Measurements from ENCODE around the gene RAPGEF4.

Gene RAPGEF4

GRCh38 chr2:172761306-172761705 lies 25.7 kb downstream of the RAPGEF4 start:
- Histone ChIP-seq H3K9me3 (ENCODE audit: insufficient read depth, low read length, severe bottlenecking) (no peaks in the 10 kb centered on the region), H3K27me3 (ENCODE audit: insufficient read depth, low read length, poor library complexity) (peaks cover 3% of the 10 kb centered on the region), H3K4me2 (ENCODE audit: insufficient read depth, low read length) (no peak overlapping the region), H3K9ac (ENCODE audit: low read depth, low read length) (no peak overlapping the region), H3K4me3 (ENCODE audit: low read depth in 1 of 2, low read length in 2 of 2) (no peak overlapping the region), H3K27ac (ENCODE audit: low read length) (no peak overlapping the region), H3K79me2 (ENCODE audit: insufficient read depth, low read length) (no peaks in the 10 kb centered on the region), H3K36me3 (ENCODE audit: insufficient read depth, low read length) (no peaks in the 10 kb centered on the region), H2AFZ (ENCODE audit: low read depth, low read length) (no peak overlapping the region), H4K20me1 (ENCODE audit: insufficient read depth, low read length) (no peaks in the 10 kb centered on the region), H3K4me1 (ENCODE audit: insufficient read depth, low read length) (no peaks in the 10 kb centered on the region)
- DNase-seq = no peak
- TF ChIP-seq EZH2 (IDR thresholded peaks at IDR 0.05; ENCODE audit: borderline replicate concordance, low read depth, low read length, severe bottlenecking) (no peak), CTCF (IDR thresholded peaks at IDR 0.05; ENCODE audit: borderline replicate concordance, extremely low read depth, low read length, poor library complexity, severe bottlenecking) (no peak)
- no peak for ATAC-seq (ENCODE audit: insufficient read depth, low read depth)

GRCh38 chr2:172762574-172762973 lies 26.9 kb downstream of the RAPGEF4 start:
- DNase-seq = no peak
- Histone ChIP-seq H3K4me2 (ENCODE audit: insufficient read depth, low read length) (no peak overlapping the region), H3K79me2 (ENCODE audit: insufficient read depth, low read length) (no peaks in the 10 kb centered on the region), H3K36me3 (ENCODE audit: insufficient read depth, low read length) (no peaks in the 10 kb centered on the region), H2AFZ (ENCODE audit: low read depth, low read length) (no peak overlapping the region), H3K27me3 (ENCODE audit: insufficient read depth, low read length, poor library complexity) (peaks cover 3% of the 10 kb centered on the region), H3K27ac (ENCODE audit: low read length) (no peak overlapping the region), H3K4me3 (ENCODE audit: low read depth in 1 of 2, low read length in 2 of 2) (no peak overlapping the region), H3K9ac (ENCODE audit: low read depth, low read length) (no peak overlapping the region), H4K20me1 (ENCODE audit: insufficient read depth, low read length) (no peaks in the 10 kb centered on the region), H3K9me3 (ENCODE audit: insufficient read depth, low read length, severe bottlenecking) (no peaks in the 10 kb centered on the region), H3K4me1 (ENCODE audit: insufficient read depth, low read length) (no peaks in the 10 kb centered on the region)
- no peak for ATAC-seq (ENCODE audit: insufficient read depth, low read depth)
- TF ChIP-seq EZH2 (IDR thresholded peaks at IDR 0.05; ENCODE audit: borderline replicate concordance, low read depth, low read length, severe bottlenecking) (no peak), CTCF (IDR thresholded peaks at IDR 0.05; ENCODE audit: borderline replicate concordance, extremely low read depth, low read length, poor library complexity, severe bottlenecking) (no peak)

GRCh38 chr2:172763079-172763478 lies 27.4 kb downstream of the RAPGEF4 start:
- Histone ChIP-seq H3K27ac (ENCODE audit: low read length) (no peak overlapping the region), H3K36me3 (ENCODE audit: insufficient read depth, low read length) (no peaks in the 10 kb centered on the region), H3K4me3 (ENCODE audit: low read depth in 1 of 2, low read length in 2 of 2) (no peak overlapping the region), H4K20me1 (ENCODE audit: insufficient read depth, low read length) (no peaks in the 10 kb centered on the region), H3K79me2 (ENCODE audit: insufficient read depth, low read length) (no peaks in the 10 kb centered on the region), H2AFZ (ENCODE audit: low read depth, low read length) (no peak overlapping the region), H3K27me3 (ENCODE audit: insufficient read depth, low read length, poor library complexity) (peaks cover 3% of the 10 kb centered on the region), H3K9me3 (ENCODE audit: insufficient read depth, low read length, severe bottlenecking) (no peaks in the 10 kb centered on the region), H3K4me1 (ENCODE audit: insufficient read depth, low read length) (no peaks in the 10 kb centered on the region), H3K9ac (ENCODE audit: low read depth, low read length) (no peak overlapping the region), H3K4me2 (ENCODE audit: insufficient read depth, low read length) (no peak overlapping the region)
- no peak for ATAC-seq (ENCODE audit: insufficient read depth, low read depth)
- TF ChIP-seq CTCF (IDR thresholded peaks at IDR 0.05; ENCODE audit: borderline replicate concordance, extremely low read depth, low read length, poor library complexity, severe bottlenecking) = no peak
- no peak for TF ChIP-seq EZH2 (IDR thresholded peaks at IDR 0.05; ENCODE audit: borderline replicate concordance, low read depth, low read length, severe bottlenecking)
- no peak for DNase-seq

DNA sequence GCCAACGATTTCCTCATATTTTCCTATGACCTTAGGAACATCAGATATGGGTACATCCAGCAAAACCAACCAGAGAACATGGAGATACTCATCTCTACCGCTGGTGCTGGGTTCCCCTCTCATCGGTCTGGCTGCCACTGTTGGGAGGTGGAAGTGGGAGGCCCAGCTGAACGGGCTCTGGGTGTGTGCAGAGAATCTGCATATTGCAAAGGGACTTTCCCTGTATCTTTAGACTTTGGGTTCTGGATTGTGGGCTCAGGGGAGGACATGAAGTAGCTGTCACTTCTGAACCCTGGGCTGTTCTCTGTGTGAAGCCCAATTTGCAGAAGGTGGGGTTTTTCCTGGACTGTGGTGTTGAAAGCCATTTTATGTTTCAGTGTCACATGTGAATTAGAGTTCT lies 30.0 kb downstream of the RAPGEF4 start:
- H4K20me1 ChIP-seq (ENCODE audit: insufficient read depth, low read length) = no peaks in the 10 kb centered on the region
- no peak overlapping the region for H3K27ac ChIP-seq (ENCODE audit: low read length)
- no peak for TF ChIP-seq CTCF (IDR thresholded peaks at IDR 0.05; ENCODE audit: borderline replicate concordance, extremely low read depth, low read length, poor library complexity, severe bottlenecking)
- no peak for TF ChIP-seq EZH2 (IDR thresholded peaks at IDR 0.05; ENCODE audit: borderline replicate concordance, low read depth, low read length, severe bottlenecking)
- ATAC-seq (ENCODE audit: insufficient read depth, low read depth) (no peak), DNase-seq (no peak)
- H3K4me2 ChIP-seq (ENCODE audit: insufficient read depth, low read length) = no peak overlapping the region
- H3K79me2 ChIP-seq (ENCODE audit: insufficient read depth, low read length) = no peaks in the 10 kb centered on the region
- H3K27me3 ChIP-seq (ENCODE audit: insufficient read depth, low read length, poor library complexity) = peaks cover 3% of the 10 kb centered on the region
- no peaks in the 10 kb centered on the region for H3K4me1 ChIP-seq (ENCODE audit: insufficient read depth, low read length)
- H3K4me3 ChIP-seq (ENCODE audit: low read depth in 1 of 2, low read length in 2 of 2) = no peak overlapping the region
- H2AFZ ChIP-seq (ENCODE audit: low read depth, low read length) = no peak overlapping the region
- H3K9me3 ChIP-seq (ENCODE audit: insufficient read depth, low read length, severe bottlenecking) = no peaks in the 10 kb centered on the region
- H3K9ac ChIP-seq (ENCODE audit: low read depth, low read length) = no peak overlapping the region
- H3K36me3 ChIP-seq (ENCODE audit: insufficient read depth, low read length) = no peaks in the 10 kb centered on the region

Data from DND-41 (cell line).